Bronchial epithelial cell (primary cell): ENCODE measurements around the gene SLIT3. TPM values are rescaled to one million over a fixed set of nuclear protein-coding genes. Genes with fewer than 3 reads are reported as not detected.

Experiments
- DNase-seq: peaks from one replicate; pipeline ENCODE4 v3.0.0-alpha.2; 2010; ENCODE audit warnings: low read depth
- FAIRE-seq: peaks from 2 replicates; lab custom pipeline; 2011; peaks lifted over from hg19 to GRCh38; lab: Jason Lieb, UNC
- H3K27me3 ChIP-seq: 2 replicates; pipeline ENCODE4 v1.5.1; 2011; ENCODE audit warnings: low read length; ENCODE audit not compliant: control insufficient read depth, insufficient read depth
- H3K36me3 ChIP-seq: 2 replicates; pipeline ENCODE4 v1.5.1; 2011; ENCODE audit warnings: low read length; ENCODE audit not compliant: control insufficient read depth, insufficient read depth
- H3K4me3 ChIP-seq: 2 replicates; pipeline ENCODE4 v1.5.1; 2011; ENCODE audit warnings: mild to moderate bottlenecking, low read depth, low read length, control low read depth
- CTCF ChIP-seq: IDR thresholded peaks from 2 replicates; pipeline ENCODE4 v1.5.1; 2011; ENCODE audit warnings: mild to moderate bottlenecking, moderate library complexity, low read length, control low read depth, inconsistent platforms; ENCODE audit not compliant: insufficient read depth, severe bottlenecking
- total RNA-seq: library from RNA; depleted of rRNA; stranded (reverse); fragments of >200 nt; gene quantifications from 2 replicates; pipeline ENCODE4 v1.2.1, GENCODE V29; 2014

SLIT3 gene
- total RNA-seq, 1 donor from 2014 or later, result 0.79 TPM

GRCh38 chr5:168877132-168877892 is 423.6 kb downstream of the SLIT3 start:
- FAIRE-seq, result no peak
- H3K27me3 ChIP-seq, result no peaks in the 10 kb centered on the region

GRCh38 chr5:168876419-168876818 is 424.5 kb downstream of the SLIT3 start:
- H3K27me3 ChIP-seq, result no peaks in the 10 kb centered on the region
- no peak for TF ChIP-seq CTCF
- DNase-seq (no peak), FAIRE-seq (peak; percentile 60)
- no peaks in the 10 kb centered on the region for H3K36me3 ChIP-seq
- H3K4me3 ChIP-seq, result no peak overlapping the region

More at GRCh38 chr5:168877132-168877892, 423.6 kb downstream of the SLIT3 start:
- H3K36me3 ChIP-seq, result no peaks in the 10 kb centered on the region
- TF ChIP-seq CTCF, result no peak
- no peak overlapping the region for H3K4me3 ChIP-seq
- no peak for DNase-seq

DNA sequence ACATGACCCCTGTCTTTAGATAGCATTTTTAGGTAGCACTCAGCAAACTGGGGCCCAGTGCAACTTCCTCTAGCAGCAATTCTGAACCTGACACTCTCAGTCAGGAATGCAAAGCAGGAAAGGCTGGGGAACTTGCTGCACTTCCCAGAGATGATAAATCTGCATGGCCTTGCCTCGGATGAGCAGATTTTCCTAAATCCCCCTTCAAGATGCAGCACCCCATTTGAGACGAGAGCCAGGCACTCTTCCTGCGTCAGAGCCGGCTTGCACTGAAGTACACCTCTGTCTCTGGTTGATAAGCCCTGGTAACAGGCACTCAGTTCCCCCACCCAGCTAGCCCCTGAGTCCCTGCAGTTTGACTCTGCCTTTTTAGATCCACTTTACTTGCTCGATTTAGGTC is 425.1 kb downstream of the SLIT3 start:
- H3K36me3 ChIP-seq, result no peaks in the 10 kb centered on the region
- no peaks in the 10 kb centered on the region for H3K27me3 ChIP-seq
- H3K4me3 ChIP-seq, result no peak overlapping the region
- DNase-seq, result no peak
- no peak for TF ChIP-seq CTCF
- no peak for FAIRE-seq

GRCh38 chr5:168874713-168875380 is 426.1 kb downstream of the SLIT3 start:
- FAIRE-seq (no peak), DNase-seq (peak; percentile 31)
- Histone ChIP-seq H3K27me3 (no peaks in the 10 kb centered on the region), H3K36me3 (no peaks in the 10 kb centered on the region), H3K4me3 (no peak overlapping the region)
- TF ChIP-seq CTCF, result no peak

- no peak for DNase-seq
- Histone ChIP-seq H3K4me3 (no peak overlapping the region), H3K27me3 (no peaks in the 10 kb centered on the region), H3K36me3 (no peaks in the 10 kb centered on the region)
- FAIRE-seq, result no peak
- TF ChIP-seq CTCF, result no peak
Observed at GRCh38 chr5:168872246-168872645, 428.7 kb downstream of the SLIT3 start.

DNA sequence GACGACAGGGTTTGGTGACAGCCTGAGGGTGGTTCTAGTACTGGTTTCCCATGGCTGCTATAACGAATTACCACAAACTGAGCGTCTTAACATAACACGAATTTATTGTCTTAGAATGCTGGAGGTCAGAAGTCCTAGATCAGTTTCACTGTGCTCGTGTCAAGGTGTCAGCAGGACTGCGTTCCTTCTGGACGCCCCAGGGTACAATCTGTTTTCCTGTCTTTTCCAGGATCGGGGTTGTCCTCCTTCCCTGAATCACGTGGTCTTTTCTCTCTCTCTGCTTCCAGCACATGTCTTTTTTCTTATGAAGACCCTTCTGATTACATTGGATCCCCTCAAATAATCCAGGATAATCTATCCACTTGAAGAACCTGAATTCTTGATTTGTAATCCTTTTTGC is 430.0 kb downstream of the SLIT3 start:
- no peak for TF ChIP-seq CTCF
- no peak overlapping the region for H3K4me3 ChIP-seq
- DNase-seq (no peak), FAIRE-seq (no peak)
- H3K27me3 ChIP-seq, result no peaks in the 10 kb centered on the region
- H3K36me3 ChIP-seq, result no peaks in the 10 kb centered on the region
